Sigmoid colon (tissue), 7 donors: ENCODE measurements around the gene RPS19BP1. TPM values are rescaled to one million over a fixed set of nuclear protein-coding genes. Genes with fewer than 3 reads are reported as not detected.

Source experiments
- DNase-seq: peaks from one replicate; pipeline ENCODE4 v3.0.0-alpha.2; 2019
- H3K27ac ChIP-seq, 4 donors: fragments of 200-600 bp; sonication (generic); one replicate each; pipeline ENCODE4 v1.5.1; 2016 to 2019; ENCODE audit warnings: mild to moderate bottlenecking in 1 of 4
- H3K27me3 ChIP-seq, 3 donors: fragments of 200-600 bp; sonication (generic); one replicate each; pipeline ENCODE4 v1.5.1; 2019; ENCODE audit warnings: mild to moderate bottlenecking in 1 of 3
- H3K36me3 ChIP-seq, 4 donors: fragments of 200-600 bp; sonication (generic); one replicate each; pipeline ENCODE4 v1.5.1; 2016 to 2019
- H3K4me1 ChIP-seq, 4 donors: fragments of 200-600 bp; sonication (generic); one replicate each; pipeline ENCODE4 v1.5.1; 2017 to 2019
- H3K4me3 ChIP-seq, 4 donors: fragments of 200-600 bp; sonication (generic); one replicate each; pipeline ENCODE4 v1.5.1; 2017 to 2019; ENCODE audit warnings: mild to moderate bottlenecking in 2 of 4, moderate library complexity in 1 of 4
- H3K9me3 ChIP-seq, 4 donors: fragments of 200-600 bp in 3 of 4; sonication (generic) in 3 of 4; one replicate each; pipeline versions ENCODE4 v1.5.1 to v1.6.1; 2013 to 2019
- CTCF ChIP-seq, 4 experiments: fragments of 450-650 bp in 3 of 4; fragments of 200-600 bp in 1 of 4; IDR thresholded peaks; one replicate each; pipeline ENCODE4 v1.5.1; 2016 to 2019; ENCODE audit warnings: antibody characterized with exemption in 4 of 4, mild to moderate bottlenecking in 3 of 4, moderate library complexity in 2 of 4
- EP300 ChIP-seq, 4 donors: sonication (generic); formaldehyde crosslinking; IDR thresholded peaks; one replicate each; pipeline ENCODE4 v1.6.1; 2017; ENCODE audit warnings: antibody characterized with exemption in 4 of 4
- POLR2A ChIP-seq, 2 donors: fragments of 450-650 bp; IDR thresholded peaks; one replicate each; pipeline ENCODE4 v1.6.1; 2016; ENCODE audit warnings: antibody characterized with exemption in 2 of 2, mild to moderate bottlenecking in 2 of 2, moderate library complexity in 2 of 2
- POLR2AphosphoS5 ChIP-seq, 4 donors: sonication (generic); formaldehyde crosslinking; IDR thresholded peaks; one replicate each; pipeline ENCODE4 v1.6.1; 2017; ENCODE audit warnings: antibody characterized with exemption in 4 of 4
- WGBS, 2 donors: extraction: QIAGEN DNeasy Blood & Tissue Kit; methylation state at CpG; one replicate each; pipeline ENCODE4 v1.1.7; 2013; 5-methylcytosine and 5-hydroxymethylcytosine counted together
- intact Hi-C: fragments of 100-400 bp; cut with DNase I; formaldehyde crosslinking; loops from one replicate; pipeline ENCODE4 v1.15.1; 2023
- polyA plus RNA-seq, 3 donors: library from polyadenylated mRNA; stranded (reverse); fragments of 200-250 nt; gene quantifications; one replicate each; pipeline ENCODE4 v1.2.3, GENCODE V29; 2013
- total RNA-seq, 4 donors: library from RNA; depleted of rRNA; stranded (reverse); fragments of >200 nt; gene quantifications; one replicate each; pipeline ENCODE4 v1.1.0, GENCODE V29; 2016
- donor health status: healthy with polysubstance abuse.
- donor health status: Bipolar disorder and iron deficiency.
- donor health status: healthy.

Gene RPS19BP1
- total and polyA plus RNA-seq, 7 donors = 148 to 217 (median 180) TPM

- TF ChIP-seq POLR2AphosphoS5 (IDR thresholded peaks at IDR 0.05) (no peak), EP300 (IDR thresholded peaks at IDR 0.05) (no peak), CTCF (IDR thresholded peaks at IDR 0.05) (no peak), POLR2A (IDR thresholded peaks at IDR 0.05) (no peak)
- Histone ChIP-seq H3K4me3 (no peak overlapping the region), H3K27ac (no peak overlapping the region), H3K27me3 (no peaks in the 10 kb centered on the region), H3K4me1 (peaks cover 0 to 28% (median 22%) of the 10 kb centered on the region in 4 donors), H3K9me3 (no peaks in the 10 kb centered on the region), H3K36me3 (peaks cover 25 to 60% (median 38%) of the 10 kb centered on the region in 4 donors)
- intact Hi-C loops = loop anchor here (5.0 kb wide), 1 partner anchor 115 kb away; no protein-coding TSS in a partner anchor
- DNase-seq = no peak
- 82 to 91% methylated on average over 3 of the region's 3 CpGs for WGBS, 2 donors
Measured at GRCh38 chr22:39517470-39517869, 15.1 kb downstream of the RPS19BP1 start.

DNA sequence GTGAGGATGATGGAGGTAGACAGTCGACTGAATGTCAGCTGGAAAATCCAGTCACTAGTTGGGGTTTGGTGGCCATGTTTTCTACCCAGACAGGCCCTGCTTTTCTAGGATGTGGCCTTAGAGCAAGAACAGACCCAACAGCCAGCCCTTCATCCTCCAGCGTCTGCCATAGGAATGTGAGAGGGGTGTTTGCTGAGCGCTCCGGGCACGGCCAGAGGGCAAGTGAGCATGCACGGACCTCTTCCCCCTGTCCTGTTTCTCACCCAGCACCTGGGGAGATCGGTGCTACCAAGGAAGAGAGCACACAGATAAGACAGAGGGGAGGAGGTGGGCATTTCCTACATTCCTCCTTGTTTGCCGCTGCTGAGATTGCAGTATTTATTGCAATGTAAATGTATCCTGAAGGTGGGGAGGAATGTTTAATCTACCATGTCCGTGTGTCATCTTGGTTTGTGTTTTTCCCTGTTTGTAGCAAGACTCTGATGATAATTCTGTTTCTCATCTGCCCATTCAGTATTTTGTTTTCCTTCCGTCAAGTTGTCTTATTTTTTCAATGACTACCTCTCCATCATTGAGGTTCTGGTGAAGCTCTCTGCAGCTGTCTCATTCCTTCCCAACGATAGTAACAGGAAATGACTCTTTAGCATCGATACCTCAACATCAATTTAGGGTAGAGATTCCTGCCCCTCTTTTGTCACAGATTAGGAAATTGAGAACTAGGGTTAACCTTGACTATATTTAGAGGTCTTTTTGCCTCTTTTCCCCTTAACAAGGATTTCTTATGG lies 17.1 kb downstream of the RPS19BP1 start:
- Histone ChIP-seq H3K9me3 (no peaks in the 10 kb centered on the region), H3K27ac (no peak overlapping the region), H3K4me1 (peaks cover 0 to 16% (median 12%) of the 10 kb centered on the region in 4 donors), H3K27me3 (no peaks in the 10 kb centered on the region), H3K36me3 (peaks cover 22 to 64% (median 37%) of the 10 kb centered on the region in 4 donors), H3K4me3 (no peak overlapping the region)
- intact Hi-C loops = loop anchor here (5.0 kb wide), 1 partner anchor 113 kb away; no protein-coding TSS in a partner anchor
- DNase-seq = no peak
- WGBS, 2 donors = 88% methylated on average over 12 of the region's 12 CpGs
- TF ChIP-seq POLR2A (IDR thresholded peaks at IDR 0.05) (no peak), CTCF (IDR thresholded peaks at IDR 0.05) (no peak), POLR2AphosphoS5 (IDR thresholded peaks at IDR 0.05) (no peak), EP300 (IDR thresholded peaks at IDR 0.05) (no peak)

DNA sequence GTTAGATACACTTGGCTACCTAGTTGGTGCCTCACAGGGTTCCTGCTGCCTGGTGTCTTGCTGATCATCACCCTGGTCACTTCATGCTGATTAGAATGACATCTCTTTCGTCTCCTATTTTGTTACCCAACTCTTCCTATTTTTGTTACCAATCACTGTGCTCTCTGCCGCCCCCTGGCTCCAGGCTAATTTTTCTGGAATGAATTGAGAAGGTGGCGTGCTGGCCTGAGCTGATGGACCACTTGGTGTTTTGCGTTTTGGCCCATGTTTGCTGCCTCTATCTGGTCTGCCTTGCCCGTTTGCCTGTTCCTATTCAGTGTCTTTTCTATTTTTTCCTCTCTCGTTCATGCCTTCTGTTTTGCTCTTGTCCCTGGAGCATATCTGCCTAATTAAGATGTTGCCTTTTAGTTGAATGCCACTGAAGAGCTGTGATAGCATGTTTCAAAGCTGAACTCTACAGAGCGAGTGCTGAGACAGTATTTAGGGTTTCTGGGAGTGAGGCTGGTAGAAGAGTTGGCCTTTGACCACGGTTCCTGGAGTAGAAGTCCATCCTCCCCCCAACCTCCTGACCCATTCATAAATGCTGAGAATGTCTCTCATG lies 18.1 kb downstream of the RPS19BP1 start:
- WGBS, 2 donors = 44 to 56% methylated on average over 8 of the region's 8 CpGs

DNA sequence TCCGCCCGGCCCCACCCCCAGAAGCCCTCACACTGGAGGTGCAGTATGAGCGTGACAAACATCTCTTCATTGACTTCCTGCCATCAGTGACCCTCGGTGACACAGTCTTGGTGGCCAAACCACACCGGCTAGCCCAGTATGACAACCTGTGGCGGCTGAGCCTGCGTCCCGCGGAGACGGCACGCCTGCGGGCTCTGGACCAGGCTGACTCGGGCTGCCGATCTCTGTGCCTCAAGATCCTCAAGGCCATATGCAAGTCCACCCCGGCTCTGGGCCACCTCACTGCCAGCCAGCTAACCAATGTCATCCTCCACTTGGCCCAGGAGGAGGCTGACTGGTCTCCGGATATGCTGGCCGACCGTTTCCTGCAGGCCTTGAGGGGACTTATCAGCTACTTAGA lies 18.8 kb downstream of the RPS19BP1 start:
- Histone ChIP-seq H3K4me3 (no peak overlapping the region), H3K27ac (no peak overlapping the region), H3K4me1 (peaks cover 0 to 9% (median 7%) of the 10 kb centered on the region in 4 donors), H3K36me3 (peaks cover 22 to 81% (median 40%) of the 10 kb centered on the region in 4 donors), H3K27me3 (no peaks in the 10 kb centered on the region), H3K9me3 (no peaks in the 10 kb centered on the region)
- TF ChIP-seq CTCF (IDR thresholded peaks at IDR 0.05) = no peak
- no peak for TF ChIP-seq EP300 (IDR thresholded peaks at IDR 0.05)
- TF ChIP-seq POLR2AphosphoS5 (IDR thresholded peaks at IDR 0.05) = no peak
- no peak for TF ChIP-seq POLR2A (IDR thresholded peaks at IDR 0.05)
- intact Hi-C loops = no loop called here
- WGBS, 2 donors = 89 to 93% methylated on average over 18 of the region's 18 CpGs
- DNase-seq = no peak

More for the DNA sequence above, 18.1 kb downstream of the RPS19BP1 start:
- Histone ChIP-seq H3K4me3 (no peak overlapping the region), H3K36me3 (peaks cover 22 to 74% (median 38%) of the 10 kb centered on the region in 4 donors), H3K27me3 (no peaks in the 10 kb centered on the region), H3K4me1 (peaks cover 0 to 16% (median 12%) of the 10 kb centered on the region in 4 donors), H3K27ac (peak overlapping the region in 1 of 4 donors; percentile 32), H3K9me3 (no peaks in the 10 kb centered on the region)
- intact Hi-C loops = no loop called here
- TF ChIP-seq CTCF (IDR thresholded peaks at IDR 0.05) (peak in 3 of 4 experiments; percentile 56 to 68 (median 56)), POLR2AphosphoS5 (IDR thresholded peaks at IDR 0.05) (no peak), EP300 (IDR thresholded peaks at IDR 0.05) (no peak), POLR2A (IDR thresholded peaks at IDR 0.05) (no peak)
- no peak for DNase-seq
